HG02884 (cell line): ENCODE measurements around the gene AVL9.
"Not testable (repeated sequence)": the region's sequence is repeated elsewhere in the genome, so short reads cannot be mapped to it uniquely, and the experiment has no call there.

Source experiments
- ATAC-seq: cut with Tn5 transposase; IDR thresholded peaks from one replicate; pipeline ENCODE4 v1.9.1; 2021; ENCODE audit warnings: mild to moderate bottlenecking, moderate library complexity; ENCODE audit not compliant: unreplicated experiment

Gene AVL9

DNA sequence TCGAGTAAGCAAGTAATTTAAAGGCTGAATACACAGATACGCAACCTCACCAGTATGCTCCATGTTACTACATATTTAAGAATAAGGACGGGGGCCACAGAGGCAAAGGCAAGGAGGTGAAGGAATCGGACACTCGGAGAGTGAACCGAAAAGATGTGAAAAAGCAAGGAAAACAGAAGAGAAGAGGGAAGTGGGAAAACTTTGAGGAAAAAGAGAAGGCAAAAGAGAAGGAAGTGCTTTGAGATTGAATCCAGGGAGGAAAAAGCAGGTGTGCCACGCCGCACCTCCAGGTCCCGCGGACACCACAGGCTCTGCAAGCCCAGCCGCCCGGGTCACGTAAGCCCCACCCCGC is 367 bp upstream of the AVL9 start:
- no peak for ATAC-seq

GRCh38 chr7:32496052-32496813 is 944 bp downstream of the AVL9 start:
- ATAC-seq = no peak

GRCh38 chr7:32499755-32500154 is 4.5 kb downstream of the AVL9 start:
- ATAC-seq = not testable (repeated sequence)

GRCh38 chr7:32500216-32500615 is 4.9 kb downstream of the AVL9 start:
- ATAC-seq = not testable (repeated sequence)

DNA sequence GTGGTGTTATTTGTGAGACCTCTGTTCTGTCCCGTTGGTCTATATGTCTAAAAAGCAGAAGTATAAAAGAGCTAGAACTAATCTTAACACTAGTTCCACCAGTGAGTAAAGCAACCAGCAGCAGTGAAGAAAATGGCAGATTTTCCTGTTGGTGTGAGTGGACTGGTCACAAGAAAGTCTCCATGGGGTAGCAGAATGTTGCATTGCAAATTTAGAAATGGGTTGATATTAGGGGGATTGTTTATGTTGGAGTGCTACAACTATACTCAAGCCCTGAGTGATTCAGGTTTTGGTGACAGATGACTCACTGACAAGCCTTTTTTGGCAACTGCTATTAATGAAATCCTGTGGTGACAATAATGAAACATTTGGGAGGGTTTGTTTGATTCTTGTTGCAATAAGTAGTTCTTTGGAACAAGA is 5.6 kb downstream of the AVL9 start:
- peak; percentile 76 for ATAC-seq

GRCh38 chr7:32501522-32501921 is 6.2 kb downstream of the AVL9 start:
- ATAC-seq = no peak

DNA sequence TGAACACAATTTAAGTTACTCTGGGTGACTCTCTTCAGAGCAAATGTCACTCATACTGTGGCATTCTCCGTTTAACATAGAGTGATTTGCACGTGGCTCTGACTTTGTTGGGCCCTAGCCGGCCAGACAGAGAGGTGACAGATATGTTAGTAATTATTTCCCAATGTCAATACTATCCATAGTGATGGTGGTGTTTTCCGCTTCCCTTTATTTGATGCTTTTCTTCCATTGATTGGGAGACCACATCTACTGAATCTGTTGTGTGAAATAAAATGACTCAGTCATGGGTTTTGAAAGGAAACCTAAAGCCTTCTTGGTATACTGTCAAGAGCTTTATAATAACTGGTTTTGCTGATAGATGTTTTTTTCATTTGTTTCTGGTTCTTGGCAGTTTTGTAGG is 7.4 kb downstream of the AVL9 start:
- ATAC-seq = no peak

DNA sequence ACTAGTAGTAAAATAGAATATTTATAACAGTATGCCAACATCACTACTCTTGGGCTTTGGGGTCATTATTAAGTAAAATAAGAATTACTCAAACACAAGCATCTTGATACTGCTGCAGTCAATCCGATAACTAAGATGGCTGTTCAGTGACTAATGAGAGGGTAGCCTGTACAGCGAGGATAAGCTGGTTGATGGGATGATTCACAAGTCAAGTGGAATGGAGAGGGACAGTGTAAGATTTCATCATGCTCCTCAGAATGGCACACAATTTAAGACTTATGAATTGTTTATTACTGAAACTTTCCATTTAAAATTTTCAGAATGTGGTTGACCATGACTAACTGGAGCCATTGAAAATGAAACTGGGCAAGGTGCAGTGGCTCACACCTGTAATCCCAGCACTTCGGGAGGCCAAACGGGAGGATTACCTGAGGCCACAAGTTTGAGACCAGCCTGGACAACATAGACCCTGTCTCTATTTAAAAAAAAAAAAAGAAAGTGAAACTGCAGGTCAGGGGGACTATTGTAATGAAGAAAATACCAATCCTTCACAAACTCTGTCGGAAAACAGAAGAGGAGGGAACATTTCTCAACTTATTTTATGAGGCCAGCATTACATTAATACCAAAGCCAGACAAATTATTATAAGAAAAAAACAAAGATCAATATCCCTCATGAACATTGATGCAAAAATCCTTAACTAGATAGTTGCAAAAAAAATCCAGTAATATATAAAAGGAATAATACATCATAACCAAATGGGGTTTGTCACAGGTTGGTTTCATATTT is 11.2 kb downstream of the AVL9 start:
- no peak for ATAC-seq

GRCh38 chr7:32507414-32507813 is 12.1 kb downstream of the AVL9 start:
- no peak for ATAC-seq

DNA sequence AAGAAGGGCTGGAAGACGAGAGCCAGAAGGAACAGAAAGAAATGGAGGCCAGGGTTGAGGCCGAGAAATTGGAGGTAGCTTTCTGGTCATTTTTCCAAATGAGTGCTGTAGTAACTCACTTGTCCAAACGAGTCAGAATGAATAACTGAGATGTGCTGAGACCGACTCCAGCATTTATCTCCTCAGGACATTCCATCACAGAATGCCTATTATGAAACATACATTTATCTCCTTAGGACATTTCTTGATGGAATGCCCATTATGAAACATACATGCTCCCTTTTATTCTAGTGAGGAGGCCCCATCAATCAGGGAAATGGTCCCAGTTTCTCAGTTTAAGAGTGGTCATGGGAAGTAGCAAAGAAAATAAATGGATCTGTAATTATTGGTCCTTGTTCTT is 16.5 kb downstream of the AVL9 start:
- ATAC-seq = no peak

GRCh38 chr7:32513210-32513609 is 17.9 kb downstream of the AVL9 start:
- ATAC-seq = no peak

GRCh38 chr7:32515890-32516550 is 20.7 kb downstream of the AVL9 start:
- peak; percentile 84 for ATAC-seq

GRCh38 chr7:32516551-32517100 is 21.3 kb downstream of the AVL9 start:
- no peak for ATAC-seq

DNA sequence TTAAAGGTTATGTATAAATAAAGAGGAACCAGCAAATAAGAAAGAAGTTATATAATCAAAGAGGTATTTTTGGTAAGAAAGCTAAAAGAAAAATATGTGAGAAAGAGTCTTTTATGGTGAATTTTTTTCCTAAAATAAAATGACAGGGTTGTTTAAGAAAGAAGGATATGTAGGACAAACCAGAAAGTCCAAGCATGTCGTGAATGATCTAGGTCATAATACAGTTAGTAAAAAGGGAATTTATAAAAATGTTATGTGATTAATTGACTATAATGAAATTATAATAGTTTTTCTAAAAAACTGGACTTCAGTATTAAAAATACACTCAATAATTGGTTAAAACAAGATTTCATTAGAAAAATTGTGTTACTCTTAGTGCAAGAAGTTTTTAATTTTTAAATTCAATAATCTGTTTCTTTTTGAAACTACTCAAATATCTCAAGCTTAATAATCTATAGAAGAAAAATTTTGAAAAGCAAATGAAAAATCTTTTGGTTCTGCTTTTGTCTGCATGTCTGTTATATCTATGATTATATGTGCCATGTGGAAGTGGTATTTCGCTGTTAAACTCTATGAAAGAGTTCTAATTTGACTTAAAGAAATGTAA is 23.3 kb downstream of the AVL9 start:
- ATAC-seq = no peak

- no peak for ATAC-seq
Measured at GRCh38 chr7:32519763-32520162, 24.5 kb downstream of the AVL9 start.

GRCh38 chr7:32522746-32523530 is 27.6 kb downstream of the AVL9 start:
- no peak for ATAC-seq

- ATAC-seq = no peak
Measured at GRCh38 chr7:32524631-32525030, 29.3 kb downstream of the AVL9 start.

- ATAC-seq = no peak
Measured at GRCh38 chr7:32525839-32526238, 30.6 kb downstream of the AVL9 start.

DNA sequence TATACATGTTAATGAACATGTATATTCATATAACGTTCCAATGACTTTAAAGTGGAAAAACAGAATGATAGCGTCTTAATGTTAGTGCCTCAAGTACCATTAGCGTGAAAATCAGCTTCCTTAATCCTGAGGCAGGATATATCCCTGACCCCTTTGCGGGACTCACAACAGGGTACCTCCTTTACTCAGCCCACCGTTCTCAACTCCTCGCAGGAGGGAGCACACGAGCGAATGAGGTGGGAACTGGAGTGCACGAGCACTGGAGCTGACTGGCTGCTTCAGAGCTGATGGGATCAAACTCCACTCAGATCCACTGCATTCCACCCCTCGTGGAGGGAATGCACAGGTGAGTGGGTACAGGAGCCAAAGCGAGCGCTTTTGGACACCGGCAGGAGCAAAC is 36.1 kb downstream of the AVL9 start:
- no peak for ATAC-seq

DNA sequence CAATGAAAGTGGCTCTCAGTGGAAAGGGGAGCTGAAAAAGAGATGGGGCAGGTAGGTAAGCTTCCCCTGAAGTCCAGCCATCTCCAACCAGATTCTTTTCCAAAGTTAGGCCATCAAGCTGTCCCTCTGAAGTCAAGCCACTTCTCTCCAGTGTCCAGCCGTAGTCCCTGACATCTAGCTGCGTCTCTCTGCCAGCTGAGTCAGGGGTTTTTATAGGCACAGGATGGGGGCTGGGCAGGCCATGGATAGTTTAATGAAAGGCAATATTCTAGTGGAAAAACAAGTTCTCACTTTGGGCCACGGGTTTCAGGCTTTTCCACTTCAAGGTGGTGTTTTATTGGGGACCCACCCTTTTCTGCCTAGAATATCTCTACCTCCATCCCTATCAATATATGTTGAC is 36.8 kb downstream of the AVL9 start:
- ATAC-seq = no peak
